Lung (tissue), 12 donors: ENCODE results near the gene SLC4A11. TPM values are rescaled to one million over a fixed set of nuclear protein-coding genes. Genes with fewer than 3 reads are reported as not detected.

Experiments
- ATAC-seq: fragments of 200-7000 bp; cut with Tn5 transposase; one replicate; pipeline ENCODE4 v1.9.1; 2020; ENCODE audit warnings: moderate number of reproducible peaks; ENCODE audit not compliant: insufficient read depth, low FRiP score
- DNase-seq, 3 donors: peaks; one replicate each; pipeline ENCODE4 v3.0.0-alpha.2; 2013 to 2017
- H3K27ac ChIP-seq, 2 donors: one replicate each; pipeline ENCODE4 v1.5.1; 2013; ENCODE audit warnings: mild to moderate bottlenecking in 2 of 2, moderate library complexity in 2 of 2, control low read depth in 1 of 2, inconsistent platforms in 1 of 2, low read depth in 1 of 2, low read length in 1 of 2
- H3K27me3 ChIP-seq, 3 donors: one replicate each; pipeline ENCODE4 v1.5.1; 2013; ENCODE audit warnings: low read length in 2 of 3; ENCODE audit not compliant: control insufficient read depth in 3 of 3, insufficient read depth in 3 of 3
- H3K36me3 ChIP-seq, 4 donors: one replicate each; pipeline ENCODE4 v1.5.1; 2013; ENCODE audit warnings: low read length in 4 of 4, mild to moderate bottlenecking in 1 of 4, moderate library complexity in 1 of 4; ENCODE audit not compliant: control insufficient read depth in 4 of 4, insufficient read depth in 4 of 4
- H3K4me1 ChIP-seq, 5 donors: one replicate each; pipeline ENCODE4 v1.5.1; 2013; ENCODE audit warnings: low read length in 5 of 5, mild to moderate bottlenecking in 2 of 5, moderate library complexity in 1 of 5; ENCODE audit not compliant: control insufficient read depth in 5 of 5, insufficient read depth in 5 of 5
- H3K4me3 ChIP-seq: one replicate; pipeline ENCODE4 v1.5.1; 2013; ENCODE audit warnings: mild to moderate bottlenecking, control low read depth, moderate library complexity
- H3K9ac ChIP-seq, 2 donors: one replicate each; pipeline ENCODE4 v1.5.1; 2013; ENCODE audit warnings: low read length in 2 of 2, control low read depth in 1 of 2; ENCODE audit not compliant: insufficient read depth in 1 of 2
- H3K9me3 ChIP-seq, 4 donors: one replicate each; pipeline ENCODE4 v1.5.1; 2013; ENCODE audit warnings: low read length in 3 of 4, mild to moderate bottlenecking in 1 of 4, moderate library complexity in 1 of 4; ENCODE audit not compliant: control insufficient read depth in 4 of 4, insufficient read depth in 3 of 4
- CTCF ChIP-seq: IDR thresholded peaks from 2 replicates; pipeline ENCODE4 v1.5.1; 2012; ENCODE audit warnings: mild to moderate bottlenecking; ENCODE audit errors: control extremely low read depth, extremely low read depth
- WGBS, 2 donors: extraction: QIAGEN DNeasy Blood & Tissue Kit; methylation state at CpG; one replicate each; pipeline ENCODE4 v1.1.7; 2013; 5-methylcytosine and 5-hydroxymethylcytosine counted together
- polyA plus RNA-seq, 2 donors: library from polyadenylated mRNA; stranded (reverse); fragments of 200-250 nt; gene quantifications; one replicate each; pipeline ENCODE4 v1.2.1, GENCODE V29; 2013
- total RNA-seq, 2 donors: library from RNA; depleted of rRNA in 1 of 2; stranded (reverse); fragments of >200 nt in 1 of 2; gene quantifications; one replicate each; pipeline ENCODE4 v1.2.1, GENCODE V29; 2014 to 2021
- donor health status: control.
- donor health status: control.
- donor health status: Bipolar disorder and iron deficiency.
- donor health status: healthy.
- donor health status: DM: yes; HTN: yes; CAD: no.

Gene SLC4A11
- total and polyA plus RNA-seq, 4 donors = 0.40 to 8.8 (median 4.7) TPM

GRCh38 chr20:3281437-3281836 lies 42.4 kb upstream of the SLC4A11 start:
- no peaks in the 10 kb centered on the region for H3K9me3 ChIP-seq
- no peak overlapping the region for H3K9ac ChIP-seq
- H3K27me3 ChIP-seq = no peaks in the 10 kb centered on the region
- peaks cover 0 to 3% (median 0%) of the 10 kb centered on the region in 5 donors for H3K4me1 ChIP-seq
- H3K27ac ChIP-seq = no peak overlapping the region
- H3K4me3 ChIP-seq = no peak overlapping the region
- ATAC-seq (no peak), DNase-seq (no peak)
- H3K36me3 ChIP-seq = peaks cover 28 to 42% (median 36%) of the 10 kb centered on the region in 4 donors
- no peak for TF ChIP-seq CTCF

- H3K27me3 ChIP-seq = no peaks in the 10 kb centered on the region
- no peak overlapping the region for H3K27ac ChIP-seq
- H3K9ac ChIP-seq = no peak overlapping the region
- no peak overlapping the region for H3K4me3 ChIP-seq
- H3K36me3 ChIP-seq = peaks cover 22 to 50% (median 41%) of the 10 kb centered on the region in 4 donors
- WGBS, 2 donors = 95 to 96% methylated on average over 1 of the region's 1 CpG
- H3K9me3 ChIP-seq = no peaks in the 10 kb centered on the region
- no peak for ATAC-seq
- no peak for TF ChIP-seq CTCF
- H3K4me1 ChIP-seq = peaks cover 0 to 3% (median 0%) of the 10 kb centered on the region in 5 donors
- DNase-seq = no peak
Observed at GRCh38 chr20:3279761-3280160, 40.8 kb upstream of the SLC4A11 start.

GRCh38 chr20:3277686-3278465 lies 38.9 kb upstream of the SLC4A11 start:
- WGBS, 2 donors = 97 to 99% methylated on average over 7 of the region's 7 CpGs
- no peaks in the 10 kb centered on the region for H3K4me1 ChIP-seq
- H3K4me3 ChIP-seq = no peak overlapping the region
- DNase-seq (no peak), ATAC-seq (no peak)
- H3K36me3 ChIP-seq = peaks cover 18 to 51% (median 42%) of the 10 kb centered on the region in 4 donors
- H3K27ac ChIP-seq = no peak overlapping the region
- H3K27me3 ChIP-seq = no peaks in the 10 kb centered on the region
- H3K9ac ChIP-seq = no peak overlapping the region
- no peak for TF ChIP-seq CTCF
- no peaks in the 10 kb centered on the region for H3K9me3 ChIP-seq
